Measurements from ENCODE around the gene MEGF11.

MEGF11 gene

DNA sequence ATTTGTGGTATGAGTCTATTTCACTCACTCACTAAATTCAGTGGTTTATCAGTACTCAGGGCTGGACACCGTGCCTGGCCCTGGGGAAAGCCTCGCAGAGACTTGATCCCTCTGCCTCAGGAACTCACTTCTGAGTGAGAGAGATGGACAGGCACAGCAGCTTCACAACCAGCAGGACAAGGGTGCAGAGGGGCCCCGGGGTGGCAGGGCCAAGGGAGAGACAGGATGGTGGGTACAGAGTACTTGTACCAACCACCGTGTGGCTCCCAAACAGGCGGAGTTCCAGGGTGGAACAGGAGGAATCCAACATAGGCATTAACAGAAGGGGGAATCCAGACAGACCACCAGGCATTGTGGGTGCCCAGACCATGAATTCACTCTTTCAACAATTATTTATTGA lies 143.7 kb downstream of the MEGF11 start:
- ChIA-PET CTCF (interaction anchor here (0.8 to 1.2 kb wide), 2 partner anchors 11 to 25 kb away, joined by 3 read pairs; no protein-coding TSS in a partner anchor), POLR2A (no interaction called here)
- DNase-seq (ENCODE audit: extremely low spot score): no peak
- TF ChIP-seq, protein P1, sequence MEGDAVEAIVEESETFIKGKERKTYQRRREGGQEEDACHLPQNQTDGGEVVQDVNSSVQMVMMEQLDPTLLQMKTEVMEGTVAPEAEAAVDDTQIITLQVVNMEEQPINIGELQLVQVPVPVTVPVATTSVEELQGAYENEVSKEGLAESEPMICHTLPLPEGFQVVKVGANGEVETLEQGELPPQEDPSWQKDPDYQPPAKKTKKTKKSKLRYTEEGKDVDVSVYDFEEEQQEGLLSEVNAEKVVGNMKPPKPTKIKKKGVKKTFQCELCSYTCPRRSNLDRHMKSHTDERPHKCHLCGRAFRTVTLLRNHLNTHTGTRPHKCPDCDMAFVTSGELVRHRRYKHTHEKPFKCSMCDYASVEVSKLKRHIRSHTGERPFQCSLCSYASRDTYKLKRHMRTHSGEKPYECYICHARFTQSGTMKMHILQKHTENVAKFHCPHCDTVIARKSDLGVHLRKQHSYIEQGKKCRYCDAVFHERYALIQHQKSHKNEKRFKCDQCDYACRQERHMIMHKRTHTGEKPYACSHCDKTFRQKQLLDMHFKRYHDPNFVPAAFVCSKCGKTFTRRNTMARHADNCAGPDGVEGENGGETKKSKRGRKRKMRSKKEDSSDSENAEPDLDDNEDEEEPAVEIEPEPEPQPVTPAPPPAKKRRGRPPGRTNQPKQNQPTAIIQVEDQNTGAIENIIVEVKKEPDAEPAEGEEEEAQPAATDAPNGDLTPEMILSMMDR (IDR thresholded peaks at IDR 0.05; ENCODE audit: control extremely low read depth, extremely low read depth, low read depth, missing control alignments): no peak

DNA sequence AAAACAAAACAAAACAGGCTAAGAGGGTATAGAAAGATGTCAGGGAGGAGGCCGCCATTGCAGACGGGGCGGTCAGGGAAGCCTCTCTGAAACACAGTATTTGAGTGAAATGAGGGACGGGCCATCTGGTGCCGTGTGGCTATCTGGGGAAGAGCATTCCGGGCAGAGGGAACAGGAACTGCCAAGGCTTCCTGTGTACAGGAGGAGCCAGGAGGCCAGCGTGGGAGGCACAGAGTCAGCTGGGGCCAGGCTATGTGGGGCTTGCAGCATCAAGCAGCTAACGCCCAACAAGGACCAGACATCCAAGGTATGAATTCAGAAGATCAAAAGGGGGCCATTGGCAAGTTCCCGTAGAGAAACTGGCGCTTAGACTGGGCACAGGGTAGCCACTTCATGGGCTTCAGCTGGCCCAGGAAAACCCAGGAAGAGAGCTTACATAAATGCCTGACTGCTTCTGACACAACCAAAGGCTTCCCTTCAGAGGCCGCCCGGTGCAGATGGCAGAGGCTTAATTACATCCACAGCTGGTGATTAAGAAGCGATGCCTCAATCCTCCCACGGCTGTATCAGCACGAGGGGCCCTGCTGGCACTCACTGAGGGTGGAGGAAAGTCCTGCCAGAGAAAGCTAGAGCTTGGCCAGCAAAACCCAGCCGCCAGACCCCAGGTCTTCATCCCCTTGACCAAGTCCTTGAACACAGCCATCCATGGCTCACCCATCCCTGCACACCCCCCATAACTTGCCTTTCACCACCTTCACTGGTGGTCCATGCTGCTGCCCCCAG lies 144.9 kb downstream of the MEGF11 start:
- CTCF ChIA-PET: interaction anchor here (0.8 kb wide), 1 partner anchor 12 kb away, joined by 3 read pairs; no protein-coding TSS in a partner anchor
- TF ChIP-seq, protein P1 (IDR thresholded peaks at IDR 0.05; ENCODE audit: control extremely low read depth, extremely low read depth, low read depth, missing control alignments): no peak
- POLR2A ChIA-PET: no interaction called here
- DNase-seq (ENCODE audit: extremely low spot score): no peak

DNA sequence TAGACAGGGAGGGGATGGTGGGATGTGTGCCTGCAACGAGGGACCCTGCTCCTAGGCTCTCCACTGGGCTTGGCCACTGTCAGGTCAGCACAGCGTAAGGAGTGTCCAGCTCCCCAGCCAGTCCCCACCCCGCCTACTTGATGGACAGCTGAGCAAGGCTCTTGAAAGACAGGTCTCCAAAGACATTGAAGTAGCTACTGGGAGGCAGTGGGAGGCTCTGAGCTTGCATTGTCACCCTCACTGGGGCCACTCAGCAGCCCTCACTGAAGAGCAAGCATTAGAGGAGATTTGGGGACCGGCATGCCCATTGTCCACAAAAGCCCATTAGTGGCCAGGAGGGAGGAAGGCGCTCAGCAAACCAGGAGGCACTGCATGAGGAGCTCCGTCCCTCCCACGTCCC lies 146.5 kb downstream of the MEGF11 start:
- CTCF ChIA-PET: no interaction called here
- TF ChIP-seq, protein P1 (IDR thresholded peaks at IDR 0.05; ENCODE audit: control extremely low read depth, extremely low read depth, low read depth, missing control alignments): no peak
- DNase-seq (ENCODE audit: extremely low spot score): no peak
- POLR2A ChIA-PET: no interaction called here

DNA sequence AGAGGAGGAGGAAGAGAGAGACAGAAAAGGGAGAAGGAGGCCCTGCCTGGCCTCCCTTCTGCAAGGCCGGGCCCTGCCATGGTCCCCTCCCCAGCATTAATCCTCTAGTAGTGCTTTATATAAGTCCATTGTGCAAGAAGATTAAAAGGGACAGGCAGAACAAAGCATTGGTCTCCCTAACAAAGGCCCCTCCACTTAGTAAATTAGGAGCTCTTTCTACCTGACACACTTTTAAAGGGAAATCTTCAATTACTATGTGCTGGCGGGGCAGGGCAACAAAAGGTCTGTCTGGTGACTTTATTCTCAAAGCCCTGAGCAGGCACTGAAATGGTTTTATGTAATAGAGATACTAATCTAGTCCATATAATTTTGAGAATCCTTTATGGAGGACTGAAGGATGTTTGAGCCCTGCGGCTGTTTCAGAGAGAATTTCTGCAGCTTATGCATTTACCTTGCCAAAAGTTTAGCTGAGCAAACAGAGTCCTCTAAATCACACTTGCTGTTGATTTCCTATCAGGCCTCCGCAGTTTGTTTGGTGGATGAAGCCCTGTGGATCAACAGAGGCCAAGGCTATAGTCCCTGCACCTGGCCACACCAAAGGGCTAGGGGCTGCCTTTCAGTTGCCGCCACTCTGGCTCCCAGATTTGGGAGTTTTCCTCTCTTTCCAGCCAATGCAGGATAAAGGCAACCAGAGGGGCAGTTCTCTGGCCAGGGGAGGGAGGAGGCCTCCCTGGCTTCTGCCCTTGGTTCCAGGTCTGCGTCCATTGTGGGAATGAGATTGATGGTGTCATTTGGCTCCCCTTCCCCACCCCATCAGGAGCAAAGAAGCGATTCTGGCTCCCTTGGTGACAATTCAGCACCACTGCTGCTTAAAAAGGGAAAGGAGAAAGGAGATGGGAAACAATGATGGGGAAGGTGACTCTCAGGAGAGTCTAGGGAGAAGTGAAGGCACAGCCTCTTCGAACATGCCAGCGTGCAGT lies 148.0 kb downstream of the MEGF11 start:
- ChIA-PET CTCF (no interaction called here), POLR2A (no interaction called here)
- TF ChIP-seq, protein P1 (IDR thresholded peaks at IDR 0.05; ENCODE audit: control extremely low read depth, extremely low read depth, low read depth, missing control alignments): no peak
- no peak for DNase-seq (ENCODE audit: extremely low spot score)

DNA sequence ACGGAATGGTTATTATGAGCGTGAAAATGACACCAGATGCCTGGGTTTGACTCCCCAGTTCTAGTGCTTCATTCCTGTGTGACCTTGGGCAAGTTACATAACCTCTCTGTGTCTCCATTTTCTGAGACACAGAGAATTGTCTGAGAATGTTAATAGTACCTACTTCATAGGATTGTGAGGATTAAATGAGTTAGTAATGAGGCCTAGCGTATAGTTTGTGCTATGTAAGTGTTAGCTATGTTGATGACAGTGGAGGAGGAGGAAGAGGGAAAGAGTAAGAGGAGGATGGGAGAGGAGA lies 150.3 kb downstream of the MEGF11 start:
- ChIA-PET POLR2A (no interaction called here), CTCF (interaction anchor here (1.6 kb wide), 1 partner anchor 15 kb away, joined by 3 read pairs; no protein-coding TSS in a partner anchor)
- DNase-seq (ENCODE audit: extremely low spot score): no peak
- TF ChIP-seq, protein P1 (IDR thresholded peaks at IDR 0.05; ENCODE audit: control extremely low read depth, extremely low read depth, low read depth, missing control alignments): no peak

DNA sequence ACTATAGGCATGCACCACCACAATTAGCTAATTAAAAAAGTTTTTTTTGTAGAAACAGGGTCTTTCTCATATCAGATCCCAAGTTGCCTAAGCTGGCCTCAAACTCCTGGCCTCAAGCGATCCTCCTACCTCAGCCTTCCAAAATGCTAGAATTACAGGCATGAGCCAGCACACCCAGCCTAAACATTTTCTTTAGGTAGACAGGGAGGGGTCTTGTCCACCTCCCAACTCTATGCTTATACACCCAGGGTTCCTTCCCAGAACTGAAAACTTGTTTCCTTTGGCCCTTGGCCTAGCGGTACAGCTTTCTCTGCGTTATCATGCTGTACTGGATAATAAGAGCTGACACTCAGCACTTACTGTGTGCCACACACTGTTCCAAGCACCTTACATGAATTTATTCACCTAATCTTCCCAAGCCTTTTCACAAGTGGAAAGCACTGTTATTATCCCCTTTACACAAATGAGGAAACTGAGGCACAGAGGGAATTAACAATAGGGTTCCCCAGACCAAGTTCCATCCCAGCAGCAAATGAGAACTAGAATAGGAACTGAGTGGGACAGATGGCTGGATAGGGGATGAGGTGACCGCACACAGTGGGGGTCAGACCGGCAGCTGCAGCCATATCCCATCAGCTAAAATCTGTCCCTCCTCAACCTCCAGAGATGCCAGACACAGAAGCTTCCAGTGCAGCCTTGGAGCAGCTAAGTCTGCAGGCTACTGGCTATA lies 150.8 kb downstream of the MEGF11 start:
- ChIA-PET CTCF (no interaction called here), POLR2A (no interaction called here)
- no peak for DNase-seq (ENCODE audit: extremely low spot score)
- TF ChIP-seq, protein P1 (IDR thresholded peaks at IDR 0.05; ENCODE audit: control extremely low read depth, extremely low read depth, low read depth, missing control alignments): no peak
